ENCODE measurements around the gene WDFY2. TPM values are rescaled to one million over a fixed set of nuclear protein-coding genes. Genes with fewer than 3 reads are reported as not detected.
A peak's percentile ranks its signal among the peaks of the same experiment; 100 is the strongest.
"Not testable (repeated sequence)": the region's sequence is repeated elsewhere in the genome, so short reads cannot be mapped to it uniquely, and the experiment has no call there.

The WDFY2 gene
- total RNA-seq, 1 experiment from 2014 or later: 45.5 TPM

DNA sequence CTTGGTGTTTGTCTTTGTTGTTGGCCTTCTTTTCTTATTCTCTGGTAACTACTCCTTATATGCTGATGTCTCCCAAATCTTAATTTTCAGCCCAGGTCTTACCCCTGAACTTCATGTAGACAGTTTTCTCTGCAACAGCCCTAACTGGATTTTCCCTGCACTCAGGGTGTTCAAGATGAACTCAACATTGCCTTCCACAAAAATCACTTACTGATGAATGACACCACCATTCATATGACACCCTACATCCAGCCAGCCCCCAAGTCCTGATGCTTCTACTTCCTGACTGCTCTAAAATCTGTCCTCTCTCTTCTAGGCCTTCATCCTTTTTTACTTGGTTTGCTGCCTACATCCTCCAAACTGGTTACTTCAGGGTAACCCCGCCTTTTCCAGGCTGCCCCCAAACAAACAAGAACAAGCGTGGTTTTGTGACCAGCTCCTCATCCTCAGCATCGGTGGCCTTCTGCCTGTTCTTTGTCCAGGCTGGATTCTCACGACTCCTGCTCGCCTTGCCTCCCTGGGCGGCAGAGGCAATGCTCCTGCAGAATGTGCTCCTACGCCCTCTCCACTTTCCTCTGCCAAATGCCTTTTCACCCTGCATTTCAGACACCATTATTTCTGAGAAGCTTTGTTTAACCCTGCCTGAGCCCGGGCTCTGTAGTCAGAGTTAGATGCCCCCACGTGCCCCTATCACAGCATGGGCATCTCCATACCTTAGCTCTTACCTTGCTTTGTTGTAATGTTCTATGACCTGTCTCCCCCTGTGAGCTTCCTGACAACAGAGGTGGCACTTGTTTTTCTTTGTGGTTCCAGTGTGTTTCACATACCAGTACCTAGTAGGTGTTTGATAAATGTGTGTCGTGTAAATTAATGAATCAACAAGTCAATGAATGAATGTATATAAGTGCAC lies 61.8 kb downstream of the WDFY2 start:
- ChIA-PET POLR2A (ENCODE audit: low non-redundant PET) (no interaction called here), CTCF (no interaction called here)
- Histone ChIP-seq H3K36me3 (ENCODE audit: insufficient read depth, low read length, poor library complexity, severe bottlenecking) (peaks cover 5% of the 10 kb centered on the region), H3K9me3 (ENCODE audit: low read depth, low read length, poor library complexity, severe bottlenecking) (no peaks in the 10 kb centered on the region), H3K4me3 (ENCODE audit: low read depth, low read length, poor library complexity, severe bottlenecking) (peak overlapping the region; percentile 8), H3K27me3 (replicated peaks; ENCODE audit: insufficient read depth, low read depth, low read length, poor library complexity) (no peaks in the 10 kb centered on the region), H3K4me1 (ENCODE audit: insufficient read depth, low read length, poor library complexity, severe bottlenecking) (peaks cover 57% of the 10 kb centered on the region), H3K27ac (ENCODE audit: low read depth, low read length, poor library complexity, severe bottlenecking) (peak overlapping the region; percentile 81)
- TF ChIP-seq, protein P1, sequence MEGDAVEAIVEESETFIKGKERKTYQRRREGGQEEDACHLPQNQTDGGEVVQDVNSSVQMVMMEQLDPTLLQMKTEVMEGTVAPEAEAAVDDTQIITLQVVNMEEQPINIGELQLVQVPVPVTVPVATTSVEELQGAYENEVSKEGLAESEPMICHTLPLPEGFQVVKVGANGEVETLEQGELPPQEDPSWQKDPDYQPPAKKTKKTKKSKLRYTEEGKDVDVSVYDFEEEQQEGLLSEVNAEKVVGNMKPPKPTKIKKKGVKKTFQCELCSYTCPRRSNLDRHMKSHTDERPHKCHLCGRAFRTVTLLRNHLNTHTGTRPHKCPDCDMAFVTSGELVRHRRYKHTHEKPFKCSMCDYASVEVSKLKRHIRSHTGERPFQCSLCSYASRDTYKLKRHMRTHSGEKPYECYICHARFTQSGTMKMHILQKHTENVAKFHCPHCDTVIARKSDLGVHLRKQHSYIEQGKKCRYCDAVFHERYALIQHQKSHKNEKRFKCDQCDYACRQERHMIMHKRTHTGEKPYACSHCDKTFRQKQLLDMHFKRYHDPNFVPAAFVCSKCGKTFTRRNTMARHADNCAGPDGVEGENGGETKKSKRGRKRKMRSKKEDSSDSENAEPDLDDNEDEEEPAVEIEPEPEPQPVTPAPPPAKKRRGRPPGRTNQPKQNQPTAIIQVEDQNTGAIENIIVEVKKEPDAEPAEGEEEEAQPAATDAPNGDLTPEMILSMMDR (conservative IDR thresholded peaks at IDR 0.05; ENCODE audit: low read depth, low read length): no peak
- TF ChIP-seq EZH2 (IDR thresholded peaks at IDR 0.05; ENCODE audit: borderline replicate concordance, low read depth, low read length, poor library complexity, severe bottlenecking): no peak
- DNase-seq (ENCODE audit: low spot score): no peak
- BruUV-seq (replicated peaks): no TSS peak
- intact Hi-C loops (cut with micrococcal nuclease; ENCODE audit: unreplicated experiment): no loop called here

DNA sequence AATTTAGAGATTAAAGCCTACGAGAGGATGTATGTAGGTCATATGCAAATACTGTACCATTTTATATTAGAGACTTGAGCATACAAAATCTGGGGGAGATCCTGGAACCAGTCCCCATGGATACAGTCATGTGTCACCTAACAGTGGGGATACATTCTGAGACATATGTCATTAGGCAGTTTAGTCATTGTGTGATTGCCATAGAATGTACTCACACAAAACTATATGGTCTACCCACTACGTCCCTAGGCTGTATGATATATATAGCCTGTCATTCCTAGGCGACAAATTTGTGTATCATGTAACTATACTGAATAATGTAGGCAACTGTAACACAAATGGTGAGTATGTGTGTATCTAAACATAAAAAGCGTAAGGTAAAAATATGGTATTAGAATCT lies 62.8 kb downstream of the WDFY2 start:
- BruUV-seq (replicated peaks): no TSS peak
- Histone ChIP-seq H3K9me3 (ENCODE audit: low read depth, low read length, poor library complexity, severe bottlenecking) (no peaks in the 10 kb centered on the region), H3K27me3 (replicated peaks; ENCODE audit: insufficient read depth, low read depth, low read length, poor library complexity) (no peaks in the 10 kb centered on the region), H3K27ac (ENCODE audit: low read depth, low read length, poor library complexity, severe bottlenecking) (peak overlapping the region; percentile 81), H3K4me3 (ENCODE audit: low read depth, low read length, poor library complexity, severe bottlenecking) (no peak overlapping the region), H3K4me1 (ENCODE audit: insufficient read depth, low read length, poor library complexity, severe bottlenecking) (peaks cover 54% of the 10 kb centered on the region), H3K36me3 (ENCODE audit: insufficient read depth, low read length, poor library complexity, severe bottlenecking) (peaks cover 5% of the 10 kb centered on the region)
- TF ChIP-seq, protein P1 (conservative IDR thresholded peaks at IDR 0.05; ENCODE audit: low read depth, low read length): no peak
- TF ChIP-seq EZH2 (IDR thresholded peaks at IDR 0.05; ENCODE audit: borderline replicate concordance, low read depth, low read length, poor library complexity, severe bottlenecking): no peak
- ChIA-PET CTCF (no interaction called here), POLR2A (ENCODE audit: low non-redundant PET) (interaction anchor here (0.6 kb wide), 1 partner anchor 184 kb away, joined by 19 read pairs; no protein-coding TSS in a partner anchor)
- intact Hi-C loops (cut with micrococcal nuclease; ENCODE audit: unreplicated experiment): no loop called here
- no peak for DNase-seq (ENCODE audit: low spot score)

DNA sequence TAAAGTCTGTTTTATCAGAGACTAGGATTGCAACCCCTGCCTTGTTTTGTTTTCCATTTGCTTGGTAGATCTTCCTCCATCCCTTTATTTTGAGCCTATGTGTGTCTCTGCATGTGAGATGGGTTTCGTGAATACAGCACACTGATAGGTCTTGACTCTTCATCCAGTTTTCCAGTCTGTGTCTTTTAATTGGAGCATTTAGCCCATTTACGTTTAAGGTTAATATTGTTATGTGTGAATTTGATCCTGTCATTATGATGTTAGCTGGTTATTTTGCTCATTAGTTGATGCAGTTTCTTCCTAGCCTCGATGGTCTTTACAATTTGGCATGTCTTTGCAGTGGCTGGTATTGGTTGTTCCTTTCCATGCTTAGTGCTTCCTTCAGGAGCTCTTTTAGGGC lies 67.9 kb downstream of the WDFY2 start:
- BruUV-seq (replicated peaks); H3K4me1 ChIP-seq (ENCODE audit: insufficient read depth, low read length, poor library complexity, severe bottlenecking); CTCF ChIA-PET; H3K27me3 ChIP-seq (replicated peaks; ENCODE audit: insufficient read depth, low read depth, low read length, poor library complexity); POLR2A ChIA-PET (ENCODE audit: low non-redundant PET); DNase-seq (ENCODE audit: low spot score); H3K36me3 ChIP-seq (ENCODE audit: insufficient read depth, low read length, poor library complexity, severe bottlenecking); intact Hi-C loops (cut with micrococcal nuclease; ENCODE audit: unreplicated experiment); H3K4me3 ChIP-seq (ENCODE audit: low read depth, low read length, poor library complexity, severe bottlenecking); H3K27ac ChIP-seq (ENCODE audit: low read depth, low read length, poor library complexity, severe bottlenecking): not testable (repeated sequence)
- H3K9me3 ChIP-seq (ENCODE audit: low read depth, low read length, poor library complexity, severe bottlenecking): peaks cover 24% of the 10 kb centered on the region
